Endothelial cell of umbilical vein (primary cell): ENCODE data around the gene PGRMC2. TPM values are rescaled to one million over a fixed set of nuclear protein-coding genes. Genes with fewer than 3 reads are reported as not detected.
"Not testable (repeated sequence)": the region's sequence is repeated elsewhere in the genome, so short reads cannot be mapped to it uniquely, and the experiment has no call there.

Experiments used
- BruUV-seq: library from RNA; stranded (reverse); fragments of 400-500 nt; replicated peaks from 2 replicates; lab custom pipeline; 2021; lab: Mats Ljungman, UMichigan
- CTCF ChIA-PET: fragments of 300-600, 350-600 bp; sonication (Branson Sonifier 250); formaldehyde crosslinking; loops from one replicate; lab custom pipeline; 2021; ENCODE audit warnings: antibody characterized with exemption, inconsistent platforms; lab: Charles Lee
- POLR2A ChIA-PET: fragments of 300-600, 350-600 bp; sonication (Branson Sonifier 250); formaldehyde crosslinking; loops from one replicate; lab custom pipeline; 2021; ENCODE audit warnings: antibody characterized with exemption, inconsistent platforms; lab: Charles Lee
- DNase-seq: peaks from one replicate; pipeline ENCODE4 v3.0.0-alpha.2; 2011; ENCODE audit warnings: low read depth, low spot score
- FAIRE-seq: peaks from 2 replicates; lab custom pipeline; 2011; peaks lifted over from hg19 to GRCh38; lab: Jason Lieb, UNC
- H2AFZ ChIP-seq: 2 replicates; pipeline ENCODE4 v1.6.0; 2012; ENCODE audit warnings: low read depth, low read length, control low read depth, inconsistent platforms
- H3K27ac ChIP-seq: 2 replicates; pipeline ENCODE4 v1.5.1; 2011; ENCODE audit warnings: low read depth, mild to moderate bottlenecking, control low read depth, low read length, moderate library complexity; ENCODE audit not compliant: insufficient read depth
- H3K27me3 ChIP-seq, 2 experiments: 2 replicates each; pipeline versions ENCODE4 v1.6.0 to v1.6.1; 2011; ENCODE audit warnings: low read length in 2 of 2, mixed read lengths in 1 of 2; ENCODE audit not compliant: control insufficient read depth in 2 of 2, insufficient read depth in 2 of 2
- H3K36me3 ChIP-seq, 2 experiments: 2 replicates in 1 of 2; 3 replicates in 1 of 2; pipeline ENCODE4 v1.5.1; 2011; ENCODE audit warnings: low read length in 2 of 2, mild to moderate bottlenecking in 1 of 2, moderate library complexity in 1 of 2; ENCODE audit not compliant: control insufficient read depth in 2 of 2, insufficient read depth in 2 of 2; ENCODE audit errors: extremely low read depth in 1 of 2
- H3K4me1 ChIP-seq: 3 replicates; pipeline ENCODE4 v1.5.1; 2011; ENCODE audit warnings: mild to moderate bottlenecking, low read length; ENCODE audit not compliant: control insufficient read depth, insufficient read depth; ENCODE audit errors: extremely low read depth
- H3K4me2 ChIP-seq: 2 replicates; pipeline ENCODE4 v1.6.1; 2011; ENCODE audit warnings: low read length, control low read depth, mixed read lengths; ENCODE audit not compliant: insufficient read depth
- H3K4me3 ChIP-seq, 3 experiments: fragments of 200-600 bp in 1 of 3; sonication (generic), shearing (Covaris generic) in 1 of 3; replicated peaks in 1 of 3; 2 replicates each; pipeline ENCODE4 v1.5.1; 2011 to 2016; ENCODE audit warnings: control low read depth in 3 of 3, low read length in 3 of 3, mild to moderate bottlenecking in 2 of 3, inconsistent platforms in 1 of 3, low read depth in 1 of 3, moderate library complexity in 1 of 3; ENCODE audit not compliant: insufficient read depth in 1 of 3
- H3K79me2 ChIP-seq: 2 replicates; pipeline ENCODE4 v1.6.0; 2012; ENCODE audit warnings: low read length, inconsistent platforms; ENCODE audit not compliant: control insufficient read depth, insufficient read depth
- H3K9ac ChIP-seq: replicated peaks from 2 replicates; pipeline ENCODE3; 2011; ENCODE audit warnings: low read length, control low read depth; ENCODE audit not compliant: insufficient read depth; ENCODE audit errors: extremely low read depth
- H3K9me1 ChIP-seq: replicated peaks from 3 replicates; pipeline ENCODE4 v1.6.0; 2011; ENCODE audit warnings: mild to moderate bottlenecking, low read length; ENCODE audit not compliant: control insufficient read depth, insufficient read depth; ENCODE audit errors: extremely low read depth
- H3K9me3 ChIP-seq: replicated peaks from 2 replicates; pipeline ENCODE4 v1.5.1; 2012; ENCODE audit warnings: low read length, inconsistent platforms; ENCODE audit not compliant: control insufficient read depth, insufficient read depth
- H4K20me1 ChIP-seq: replicated peaks from 2 replicates; pipeline ENCODE3; 2011; ENCODE audit warnings: mild to moderate bottlenecking, low read length; ENCODE audit not compliant: control insufficient read depth, insufficient read depth; ENCODE audit errors: extremely low read depth
- EZH2 ChIP-seq: IDR thresholded peaks from 2 replicates; pipeline ENCODE4 v1.6.1; 2012; ENCODE audit warnings: borderline replicate concordance, low read depth, mild to moderate bottlenecking, moderate library complexity, low read length, inconsistent platforms; ENCODE audit not compliant: severe bottlenecking
- FOS ChIP-seq: IDR thresholded peaks from 2 replicates; pipeline ENCODE4 v1.6.1; 2011; ENCODE audit warnings: mild to moderate bottlenecking, low read length, moderate library complexity, borderline replicate concordance; ENCODE audit not compliant: insufficient read depth
- GATA2 ChIP-seq: IDR thresholded peaks from 2 replicates; pipeline ENCODE4 v1.7.0; 2011; ENCODE audit warnings: low read depth, mild to moderate bottlenecking, moderate library complexity, mixed read lengths, low read length; ENCODE audit not compliant: insufficient read length, insufficient read depth
- JUN ChIP-seq: IDR thresholded peaks from 2 replicates; pipeline ENCODE4 v1.6.1; 2011; ENCODE audit warnings: borderline replicate concordance, low read depth; ENCODE audit not compliant: insufficient read length, insufficient read depth
- MYC ChIP-seq: IDR thresholded peaks from one replicate; pipeline ENCODE4 v1.6.1; 2011; ENCODE audit warnings: mild to moderate bottlenecking, low read depth, low read length
- POLR2A ChIP-seq: IDR thresholded peaks from 2 replicates; pipeline ENCODE4 v1.6.1; 2012; ENCODE audit warnings: low read depth, mild to moderate bottlenecking, control low read depth, low read length
- dilution Hi-C: fragments of 300-500 bp; cut with MboI; formaldehyde crosslinking; loops from one replicate; pipeline ENCODE4 v1.15.0; 2019; ENCODE audit warnings: low sequenced_read_pairs; ENCODE audit not compliant: extremely low pct_ligation_motif_present
- intact Hi-C: fragments of 100-400 bp; cut with micrococcal nuclease; formaldehyde crosslinking; loops from one replicate; pipeline ENCODE4 v1.10.0; 2022
- polyA plus RNA-seq, 4 experiments: library from polyadenylated mRNA; depleted of rRNA in 3 of 4; stranded (reverse) in 3 of 4; unstranded in 1 of 4; fragments of >200 nt; gene quantifications; 2 replicates each; pipeline versions ENCODE4 v1.2.1 to v1.2.3, GENCODE V29; 2011 to 2012; ENCODE audit warnings: missing spikeins in 1 of 4
- total RNA-seq: library from RNA; stranded (reverse); gene quantifications from 2 replicates; pipeline ENCODE4 v1.2.3, GENCODE V29; 2021
- TF ChIP-seq, protein P1 (sequence below), 2 donors: IDR thresholded peaks; 1 replicate in 1 of 2; 2 replicates in 1 of 2; pipeline ENCODE4 v1.5.1; 2011; ENCODE audit warnings: low read length in 2 of 2, mild to moderate bottlenecking in 2 of 2, moderate library complexity in 2 of 2, control low read depth in 1 of 2, inconsistent platforms in 1 of 2, low read depth in 1 of 2; ENCODE audit not compliant: insufficient read depth in 1 of 2; ENCODE audit errors: extremely low read depth in 1 of 2

PGRMC2 gene
- total and polyA plus RNA-seq, 2 donors (not counting 3 experiments of a cell fraction or from before 2014, with no cell fraction given): 10.1 to 63.4 TPM

DNA sequence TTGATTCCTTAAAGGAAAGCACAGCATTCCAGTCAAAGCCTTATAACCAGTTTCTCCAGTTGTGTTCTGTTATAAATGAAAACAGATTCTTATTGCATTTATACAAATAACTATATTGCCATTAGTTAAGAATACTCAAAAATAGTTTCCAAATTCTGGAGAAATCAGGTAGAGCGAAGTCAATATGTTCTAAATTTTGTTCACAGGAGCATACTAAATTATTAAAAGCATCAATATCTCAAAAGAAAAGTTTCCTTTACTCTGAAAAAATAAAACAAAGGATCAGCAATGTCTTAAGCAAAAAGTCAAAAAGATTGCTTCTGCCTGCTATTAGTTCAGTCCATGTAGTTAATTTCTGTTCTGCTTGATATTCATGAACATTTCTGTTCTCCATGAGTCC lies 39.7 kb downstream of the PGRMC2 start:
- Histone ChIP-seq H3K4me2 (no peak overlapping the region), H4K20me1 (no peaks in the 10 kb centered on the region), H3K36me3 (no peaks in the 10 kb centered on the region), H3K9me1 (no peaks in the 10 kb centered on the region), H3K27ac (no peak overlapping the region), H3K4me1 (no peaks in the 10 kb centered on the region), H3K9ac (no peak overlapping the region), H3K79me2 (no peaks in the 10 kb centered on the region), H3K27me3 (no peaks in the 10 kb centered on the region), H2AFZ (no peak overlapping the region), H3K4me3 (no peak overlapping the region), H3K9me3 (no peaks in the 10 kb centered on the region)
- CTCF ChIA-PET: no interaction called here
- dilution Hi-C loops (no loop called here), intact Hi-C loops (no loop called here)
- FAIRE-seq (no peak), DNase-seq (no peak)
- POLR2A ChIA-PET: no interaction called here
- BruUV-seq: no TSS peak
- TF ChIP-seq MYC (no peak), POLR2A (no peak), FOS (no peak), EZH2 (no peak), GATA2 (no peak), JUN (no peak)
- TF ChIP-seq, protein P1, sequence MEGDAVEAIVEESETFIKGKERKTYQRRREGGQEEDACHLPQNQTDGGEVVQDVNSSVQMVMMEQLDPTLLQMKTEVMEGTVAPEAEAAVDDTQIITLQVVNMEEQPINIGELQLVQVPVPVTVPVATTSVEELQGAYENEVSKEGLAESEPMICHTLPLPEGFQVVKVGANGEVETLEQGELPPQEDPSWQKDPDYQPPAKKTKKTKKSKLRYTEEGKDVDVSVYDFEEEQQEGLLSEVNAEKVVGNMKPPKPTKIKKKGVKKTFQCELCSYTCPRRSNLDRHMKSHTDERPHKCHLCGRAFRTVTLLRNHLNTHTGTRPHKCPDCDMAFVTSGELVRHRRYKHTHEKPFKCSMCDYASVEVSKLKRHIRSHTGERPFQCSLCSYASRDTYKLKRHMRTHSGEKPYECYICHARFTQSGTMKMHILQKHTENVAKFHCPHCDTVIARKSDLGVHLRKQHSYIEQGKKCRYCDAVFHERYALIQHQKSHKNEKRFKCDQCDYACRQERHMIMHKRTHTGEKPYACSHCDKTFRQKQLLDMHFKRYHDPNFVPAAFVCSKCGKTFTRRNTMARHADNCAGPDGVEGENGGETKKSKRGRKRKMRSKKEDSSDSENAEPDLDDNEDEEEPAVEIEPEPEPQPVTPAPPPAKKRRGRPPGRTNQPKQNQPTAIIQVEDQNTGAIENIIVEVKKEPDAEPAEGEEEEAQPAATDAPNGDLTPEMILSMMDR (IDR thresholded peaks at IDR 0.05; ENCODE audit: extremely low read depth in 1 of 2, insufficient read depth in 1 of 2, low read depth in 1 of 2, low read length in 2 of 2): no peak

DNA sequence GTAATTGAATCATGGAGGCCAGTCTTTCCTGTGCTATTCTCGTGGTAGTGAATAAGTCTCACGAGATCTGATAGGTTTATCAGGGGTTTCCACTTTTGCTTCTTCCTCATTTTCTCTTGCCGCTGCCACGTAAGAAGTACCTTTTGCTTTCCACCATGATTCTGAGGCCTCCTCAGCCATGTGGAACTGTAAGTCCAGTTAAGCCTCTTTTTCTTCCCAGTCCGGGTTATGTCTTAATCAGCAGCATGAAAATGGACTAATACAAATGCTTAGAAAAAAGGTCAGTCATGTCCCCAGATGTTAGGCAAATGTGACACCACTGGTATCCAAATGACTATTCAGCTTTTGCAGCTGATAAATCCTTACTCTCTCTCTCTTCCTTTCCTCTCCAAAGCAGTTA lies 42.2 kb downstream of the PGRMC2 start:
- not testable (repeated sequence) for FAIRE-seq

More for the DNA sequence above, 42.2 kb downstream of the PGRMC2 start:
- POLR2A ChIA-PET, CTCF ChIA-PET, H3K4me1 ChIP-seq, intact Hi-C loops, H3K9ac ChIP-seq, BruUV-seq, DNase-seq, H3K36me3 ChIP-seq, dilution Hi-C loops, H3K27me3 ChIP-seq, H3K4me3 ChIP-seq, H3K79me2 ChIP-seq, H4K20me1 ChIP-seq, H3K27ac ChIP-seq, H3K9me3 ChIP-seq, H2AFZ ChIP-seq, H3K4me2 ChIP-seq, H3K9me1 ChIP-seq: not testable (repeated sequence)
